NOMO-1 treated with DMSO at 0.1 percent for 48 hours (cell line): ENCODE measurements around the gene CEP97.
A peak's percentile ranks its signal among the peaks of the same experiment; 100 is the strongest.
"Not testable (repeated sequence)": the region's sequence is repeated elsewhere in the genome, so short reads cannot be mapped to it uniquely, and the experiment has no call there.

Experiments used
- DNase-seq: peaks from one replicate; lab custom pipeline; 2025; ENCODE audit not compliant: unreplicated experiment; lab: John Stamatoyannopoulos, UW

Gene CEP97, protein sequence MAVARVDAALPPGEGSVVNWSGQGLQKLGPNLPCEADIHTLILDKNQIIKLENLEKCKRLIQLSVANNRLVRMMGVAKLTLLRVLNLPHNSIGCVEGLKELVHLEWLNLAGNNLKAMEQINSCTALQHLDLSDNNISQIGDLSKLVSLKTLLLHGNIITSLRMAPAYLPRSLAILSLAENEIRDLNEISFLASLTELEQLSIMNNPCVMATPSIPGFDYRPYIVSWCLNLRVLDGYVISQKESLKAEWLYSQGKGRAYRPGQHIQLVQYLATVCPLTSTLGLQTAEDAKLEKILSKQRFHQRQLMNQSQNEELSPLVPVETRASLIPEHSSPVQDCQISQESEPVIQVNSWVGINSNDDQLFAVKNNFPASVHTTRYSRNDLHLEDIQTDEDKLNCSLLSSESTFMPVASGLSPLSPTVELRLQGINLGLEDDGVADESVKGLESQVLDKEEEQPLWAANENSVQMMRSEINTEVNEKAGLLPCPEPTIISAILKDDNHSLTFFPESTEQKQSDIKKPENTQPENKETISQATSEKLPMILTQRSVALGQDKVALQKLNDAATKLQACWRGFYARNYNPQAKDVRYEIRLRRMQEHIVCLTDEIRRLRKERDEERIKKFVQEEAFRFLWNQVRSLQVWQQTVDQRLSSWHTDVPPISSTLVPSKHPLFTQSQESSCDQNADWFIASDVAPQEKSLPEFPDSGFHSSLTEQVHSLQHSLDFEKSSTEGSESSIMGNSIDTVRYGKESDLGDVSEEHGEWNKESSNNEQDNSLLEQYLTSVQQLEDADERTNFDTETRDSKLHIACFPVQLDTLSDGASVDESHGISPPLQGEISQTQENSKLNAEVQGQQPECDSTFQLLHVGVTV

DNA sequence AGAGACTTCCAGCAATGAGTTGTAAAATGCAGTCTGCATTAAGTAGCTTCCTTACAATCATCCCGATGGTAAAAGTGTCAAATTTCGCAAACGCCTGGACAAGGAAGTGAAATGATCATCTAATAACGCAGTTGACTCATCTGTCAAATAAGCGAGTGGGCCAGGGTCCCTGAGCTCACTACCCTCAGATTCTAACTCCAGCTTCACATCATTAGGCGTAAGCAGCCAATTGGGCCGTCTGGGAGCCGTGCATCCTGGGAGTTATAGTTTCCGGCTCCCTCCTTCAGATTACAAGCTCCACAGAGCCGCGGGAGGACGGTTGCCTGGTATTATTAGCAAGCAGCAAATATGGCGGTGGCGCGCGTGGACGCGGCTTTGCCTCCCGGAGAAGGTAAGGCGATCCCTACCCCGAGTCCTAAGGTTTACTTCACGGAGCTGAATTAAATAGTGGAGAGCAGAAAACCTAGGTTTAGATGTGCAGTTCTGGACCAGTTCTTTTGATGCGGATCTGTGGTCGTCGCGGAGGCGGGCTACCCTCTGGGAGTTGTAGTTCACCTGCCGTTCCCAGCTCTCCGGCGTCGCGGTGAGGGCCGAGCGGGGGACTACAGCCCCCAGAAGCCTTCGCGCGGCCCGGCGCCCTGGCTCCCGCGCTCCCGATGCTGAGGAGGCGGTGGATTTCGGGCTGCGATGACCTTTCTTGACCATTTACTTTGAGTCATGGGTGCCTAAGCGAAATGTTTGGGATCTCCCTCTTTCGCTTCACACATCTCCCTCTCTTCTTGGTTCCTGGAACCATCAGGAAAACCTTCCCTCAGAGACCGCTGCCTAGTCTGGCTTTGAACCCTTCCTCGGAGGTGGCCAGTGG, at the start of gene CEP97:
Gene CEP97 (plus strand): TSS at position 286 of the 865 bp plus-strand sequence. CDS start 63 bp downstream, at position 349.
- peak; percentile 95 for DNase-seq

DNA sequence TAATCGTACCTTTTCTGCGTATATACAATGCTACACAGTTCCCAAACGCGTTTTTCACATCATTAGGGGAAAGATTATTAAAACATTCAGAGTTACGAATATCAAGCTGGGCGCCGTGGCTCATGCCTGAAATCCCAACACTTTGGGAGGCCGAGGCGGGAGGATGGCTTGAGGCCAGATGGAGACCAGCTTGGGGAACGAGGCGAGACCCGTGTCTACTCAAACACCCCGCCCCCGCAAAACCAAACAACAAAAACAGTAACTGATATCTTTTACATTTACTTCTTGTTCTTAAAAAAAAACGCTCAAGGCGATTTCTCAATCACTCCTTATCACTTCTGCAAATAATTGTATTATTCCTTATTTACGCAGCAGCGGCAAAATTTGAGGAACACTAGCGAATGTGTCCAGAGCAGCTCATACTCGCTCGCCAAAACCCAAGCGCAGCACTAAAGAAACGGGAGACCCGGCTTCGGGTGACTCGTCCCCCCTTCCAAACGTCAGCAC, 48.7 kb upstream of the CEP97 start:
- DNase-seq: no peak

DNA sequence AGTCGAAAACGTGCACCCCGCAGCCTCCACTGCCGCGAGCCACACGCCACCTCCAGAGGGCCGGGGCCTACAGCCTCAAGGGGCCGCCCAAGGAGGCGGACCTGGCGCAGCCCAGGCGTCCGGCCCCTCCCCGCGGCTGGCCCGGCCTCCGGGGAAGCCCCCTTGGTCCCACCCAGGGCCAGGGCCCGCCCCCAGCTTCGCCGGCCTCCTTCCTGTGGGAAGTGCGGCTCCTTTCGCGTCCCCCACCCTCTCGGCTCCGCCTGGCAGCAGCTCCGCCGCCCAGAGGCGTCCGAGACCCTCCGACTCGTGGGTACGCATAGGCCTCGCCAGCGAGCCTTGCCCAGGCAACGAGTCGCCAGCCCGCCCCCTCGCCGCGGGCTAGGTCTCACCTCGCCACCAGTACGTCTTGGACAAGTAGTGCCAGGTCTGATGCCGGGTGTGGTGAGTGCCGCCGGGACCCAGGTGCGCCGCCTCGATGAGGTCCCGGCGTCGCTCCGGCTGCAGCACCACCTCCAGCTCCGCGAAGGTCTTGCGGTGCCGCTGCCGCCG, 48.1 kb upstream of the CEP97 start:
- DNase-seq: no peak

DNA sequence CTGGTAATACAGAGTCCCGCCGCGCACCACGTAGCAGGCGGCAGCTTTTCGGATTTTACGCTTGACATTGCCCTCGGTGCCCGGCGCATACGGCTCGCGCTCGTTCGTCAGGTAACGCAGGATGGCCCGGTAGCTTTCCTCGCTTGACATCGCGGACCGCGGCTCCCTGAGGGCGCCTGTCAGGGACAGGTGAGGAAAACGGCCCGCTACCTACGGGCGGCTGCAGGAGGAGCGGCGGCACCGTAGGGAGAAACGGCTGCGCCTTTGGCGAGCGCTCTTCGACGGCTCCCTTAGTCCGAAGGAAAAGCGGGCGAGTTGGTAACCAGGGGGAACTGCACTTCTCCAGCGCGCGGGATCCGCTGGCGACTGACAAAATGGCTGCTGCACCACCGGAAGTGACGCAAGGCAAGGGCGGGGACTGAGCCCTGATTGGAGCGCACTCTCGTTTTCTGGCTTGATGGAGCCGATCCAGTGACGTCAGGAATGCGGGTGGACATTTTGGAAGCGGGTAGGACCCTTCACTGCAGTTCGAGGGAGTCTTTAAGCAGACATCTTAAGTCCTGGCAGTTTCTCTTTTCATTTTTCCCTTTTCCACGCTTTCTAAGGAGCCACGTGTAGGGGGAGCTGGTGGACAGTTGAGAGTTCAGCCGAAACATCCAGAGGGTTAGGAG, 47.5 kb upstream of the CEP97 start, which contains the start of gene ZBTB11:
Gene ZBTB11 (minus strand): TSS at position 368 of the 671 bp plus-strand sequence. CDS start 218 bp downstream, at position 150.
- no peak for DNase-seq

DNA sequence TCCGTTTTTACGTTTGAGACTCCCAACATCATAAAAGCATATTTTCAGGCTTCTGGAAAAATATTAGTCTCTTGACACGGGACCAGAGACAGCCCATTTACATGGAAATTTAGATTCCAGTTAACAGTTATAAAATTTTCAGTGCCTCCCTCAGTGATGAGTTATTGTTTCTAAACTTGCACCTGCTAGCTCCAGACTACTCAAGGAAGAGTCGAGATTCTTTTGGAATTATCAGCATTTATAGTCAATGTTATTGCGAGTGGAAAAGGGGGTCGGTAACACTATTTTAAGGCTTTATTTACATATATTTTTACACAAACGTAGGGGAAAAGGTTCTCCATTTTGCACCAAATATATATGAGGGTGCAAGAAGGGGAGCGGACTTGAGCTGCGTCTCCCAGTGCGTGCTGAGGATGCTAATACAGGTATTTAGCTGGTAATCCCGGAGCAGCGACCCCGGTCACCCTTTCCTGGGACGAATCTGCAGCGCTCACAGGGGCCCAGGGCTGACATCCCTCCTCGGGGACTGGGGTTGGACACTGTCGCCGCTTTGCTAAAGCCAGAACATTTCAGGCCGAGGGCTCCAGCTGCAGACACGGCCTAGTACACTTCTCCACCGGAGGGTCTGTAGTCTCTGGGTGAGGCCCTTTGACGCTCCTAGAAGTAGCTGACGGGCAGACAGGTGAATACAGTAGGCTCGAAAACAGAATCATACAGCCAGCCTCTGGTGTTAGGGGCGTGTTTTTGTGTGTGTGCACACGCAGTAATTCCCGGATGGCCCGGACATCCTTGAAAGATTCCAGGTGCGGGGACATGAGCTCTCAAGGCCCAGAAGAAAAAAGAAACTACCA, 46.8 kb upstream of the CEP97 start:
- no peak for DNase-seq

DNA sequence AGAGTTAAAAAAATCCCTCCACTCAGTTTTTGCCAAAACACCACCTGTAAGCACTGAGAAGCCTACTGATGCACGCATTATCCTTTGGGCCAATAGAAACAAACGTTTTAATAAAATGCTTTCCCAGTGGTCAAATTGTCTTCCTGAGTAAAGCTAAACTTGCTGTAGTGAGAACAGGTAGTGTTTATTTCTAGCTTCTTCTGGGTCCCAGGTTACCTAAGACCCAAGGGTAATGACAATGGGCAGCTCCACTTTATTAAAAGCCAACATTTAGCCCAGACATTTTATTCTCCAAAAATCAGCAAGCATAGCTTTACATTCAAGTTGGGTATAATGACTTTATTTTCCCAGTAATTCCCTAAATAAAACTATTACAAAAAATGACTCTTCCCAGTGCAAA, 45.6 kb upstream of the CEP97 start:
- DNase-seq: not testable (repeated sequence)

DNA sequence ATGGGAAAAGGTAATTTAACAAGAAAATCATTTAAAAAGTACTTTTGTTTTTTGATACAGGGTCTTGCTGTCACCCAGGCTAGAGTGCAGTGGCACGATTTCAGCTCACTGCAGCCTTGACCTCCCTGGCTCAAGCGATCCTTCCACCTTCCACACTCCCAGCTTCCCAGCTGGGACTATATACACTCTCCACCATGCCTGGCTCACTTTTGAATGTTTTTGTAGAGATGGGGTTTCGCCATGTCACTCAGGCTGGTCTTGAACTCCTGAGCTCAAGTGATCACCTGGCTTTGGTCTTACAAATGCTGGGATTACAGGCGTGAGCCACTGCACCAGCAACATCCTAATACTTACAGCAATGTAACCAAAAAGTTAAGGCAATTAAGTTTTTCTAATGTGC, 43.9 kb upstream of the CEP97 start:
- DNase-seq: no peak

DNA sequence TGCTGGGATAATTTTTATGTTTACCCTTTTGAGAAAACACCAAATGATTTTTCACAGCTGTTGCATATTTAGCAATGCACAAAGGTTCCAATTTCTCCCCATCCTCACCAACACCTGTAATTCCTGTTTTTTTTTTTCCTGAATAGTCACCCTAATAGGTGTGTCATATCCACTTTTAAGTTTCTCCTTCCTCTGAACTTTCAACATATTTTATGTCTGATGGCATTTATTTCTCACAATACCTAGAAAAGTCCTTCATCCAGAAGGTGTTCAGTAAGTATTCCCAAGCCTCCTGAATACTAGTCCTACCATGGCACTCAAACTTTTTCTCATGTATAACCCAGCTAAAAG, 39.4 kb upstream of the CEP97 start:
- DNase-seq: no peak

DNA sequence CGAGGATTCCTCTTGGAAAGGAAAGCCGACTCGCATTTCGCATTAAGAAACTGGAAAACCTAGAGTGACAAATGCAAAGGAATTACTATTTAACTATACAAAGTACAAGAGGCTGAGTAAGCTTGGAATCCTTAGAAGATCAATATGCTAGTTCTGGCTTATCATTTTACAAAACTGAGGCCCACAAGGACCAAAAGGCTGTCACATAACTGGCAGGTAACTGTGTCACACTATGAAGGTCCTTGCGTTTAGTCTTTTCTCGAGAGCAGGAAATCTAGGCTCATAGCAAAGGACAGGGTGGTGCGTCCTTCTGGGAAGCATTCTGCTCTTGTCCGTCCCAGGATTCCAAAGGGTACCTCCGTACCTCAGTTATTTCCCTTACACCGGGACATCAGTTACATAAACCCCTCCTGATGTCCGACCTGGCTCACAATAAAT, 38.5 kb upstream of the CEP97 start:
- DNase-seq: no peak

DNA sequence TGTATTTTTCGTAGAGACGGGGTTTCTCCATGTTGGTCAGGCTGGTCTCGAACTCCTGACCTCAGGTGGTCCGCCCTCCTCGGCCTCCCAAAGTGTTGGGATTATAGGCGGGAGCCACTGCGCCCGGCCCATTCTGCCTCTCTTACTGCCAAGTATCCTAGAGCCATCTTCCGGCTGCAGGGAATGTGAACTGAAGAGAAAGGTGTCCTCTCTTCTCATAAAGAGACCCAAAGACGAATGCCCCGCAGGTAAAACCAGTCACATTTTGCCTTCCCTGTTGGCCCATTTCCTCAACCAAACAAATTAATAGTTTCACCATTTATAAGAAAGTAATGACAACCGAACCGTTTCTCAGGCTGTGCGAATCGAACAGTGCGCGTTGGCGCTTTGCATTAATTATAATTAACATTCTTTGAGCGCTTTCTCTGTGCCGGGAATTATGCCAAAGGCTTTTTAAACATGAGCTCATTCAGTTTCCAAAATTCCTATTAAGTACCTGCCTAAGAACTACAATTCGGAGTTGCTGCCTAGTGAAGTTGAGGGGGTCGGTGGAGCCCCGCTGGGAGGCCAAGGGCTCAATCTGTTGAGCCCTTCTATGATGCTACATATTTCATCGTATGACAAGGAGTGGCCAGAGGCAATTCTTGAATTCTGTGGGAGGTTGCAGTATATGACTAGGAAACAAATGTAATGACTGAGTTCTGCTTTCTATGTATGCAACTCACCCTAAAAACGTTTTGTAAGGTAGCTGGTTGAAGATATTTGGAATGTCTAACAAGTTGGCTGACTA, 37.1 kb upstream of the CEP97 start:
- DNase-seq: no peak

DNA sequence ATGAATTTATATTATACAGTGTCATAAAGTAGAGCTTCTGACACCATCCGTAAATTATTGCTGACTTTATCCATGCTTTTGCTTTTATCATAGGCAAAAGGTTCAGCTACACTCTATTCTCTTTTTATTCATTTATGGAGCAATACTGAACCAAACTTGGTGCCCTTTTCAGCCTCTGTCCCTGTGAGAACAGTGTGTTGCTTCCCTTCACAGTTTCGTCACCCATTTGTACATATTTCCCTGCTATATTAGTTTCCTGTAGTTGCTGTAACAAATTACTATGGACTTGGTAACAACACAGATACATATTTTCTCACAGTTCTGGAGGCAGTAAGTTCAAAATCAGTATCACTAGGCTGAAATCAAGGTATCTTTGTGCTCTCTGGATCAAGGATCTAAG, 35.1 kb upstream of the CEP97 start:
- no peak for DNase-seq

DNA sequence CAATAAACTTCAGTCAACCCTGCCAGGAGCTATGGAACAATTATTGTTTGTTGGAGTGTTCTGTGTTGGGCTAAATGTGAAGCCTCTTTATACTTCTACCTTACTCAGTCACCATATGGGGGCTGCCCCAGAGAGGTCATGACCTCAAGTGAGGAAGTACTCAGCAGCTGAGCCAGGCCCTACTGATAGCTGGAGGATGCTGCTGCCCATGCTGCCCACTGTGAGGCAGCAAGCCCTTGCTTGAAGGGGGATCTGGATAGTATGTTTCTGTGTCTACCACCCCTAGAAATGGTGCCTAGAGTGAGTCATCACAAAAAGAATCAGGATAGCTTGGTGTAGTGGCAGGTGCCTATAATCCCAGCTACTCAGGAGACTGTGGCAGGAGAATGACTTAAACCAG, 33.4 kb upstream of the CEP97 start:
- no peak for DNase-seq

DNA sequence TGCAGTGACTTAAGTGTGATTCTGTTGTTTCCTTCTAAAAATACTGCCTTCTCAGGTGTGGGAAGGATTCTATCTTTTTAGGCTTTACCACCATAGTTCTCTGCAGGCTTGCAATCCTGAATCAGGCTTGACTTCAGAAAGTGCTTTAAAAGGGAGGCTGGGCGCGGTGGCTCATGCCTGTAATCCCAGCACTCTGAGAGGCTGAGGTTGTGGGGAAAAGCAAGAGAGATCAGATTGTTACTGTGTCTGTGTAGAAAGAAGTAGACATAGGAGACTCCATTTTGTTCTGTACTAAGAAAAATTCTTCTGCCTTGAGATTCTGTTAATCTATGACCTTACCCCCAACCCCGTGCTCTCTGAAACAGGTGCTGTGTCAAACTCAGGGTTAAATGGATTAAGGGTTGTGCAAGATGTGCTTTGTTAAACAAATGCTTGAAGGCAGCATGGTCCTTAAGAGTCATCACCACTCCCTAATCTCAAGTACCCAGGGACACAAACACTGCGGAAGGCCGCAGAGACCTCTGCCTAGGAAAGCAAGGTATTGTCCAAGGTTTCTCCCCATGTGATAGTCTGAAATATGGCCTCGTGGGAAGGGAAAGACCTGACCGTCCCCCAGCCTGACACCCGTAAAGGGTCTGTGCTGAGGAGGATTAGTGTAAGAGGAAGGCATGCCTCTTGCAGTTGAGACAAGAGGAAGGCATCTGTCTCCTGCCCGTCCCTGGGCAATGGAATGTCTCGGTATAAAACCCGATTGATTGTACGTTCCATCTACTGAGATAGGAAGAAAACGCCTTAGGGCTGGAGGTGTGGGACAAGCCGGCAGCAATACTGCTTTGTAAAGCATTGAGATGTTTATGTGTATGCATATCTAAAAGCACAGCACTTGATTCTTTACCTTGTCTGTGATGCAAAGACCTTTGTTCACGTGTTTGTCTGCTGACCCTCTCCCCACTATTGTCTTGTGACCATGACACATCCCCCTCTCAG, 32.4 kb upstream of the CEP97 start:
- not testable (repeated sequence) for DNase-seq

DNA sequence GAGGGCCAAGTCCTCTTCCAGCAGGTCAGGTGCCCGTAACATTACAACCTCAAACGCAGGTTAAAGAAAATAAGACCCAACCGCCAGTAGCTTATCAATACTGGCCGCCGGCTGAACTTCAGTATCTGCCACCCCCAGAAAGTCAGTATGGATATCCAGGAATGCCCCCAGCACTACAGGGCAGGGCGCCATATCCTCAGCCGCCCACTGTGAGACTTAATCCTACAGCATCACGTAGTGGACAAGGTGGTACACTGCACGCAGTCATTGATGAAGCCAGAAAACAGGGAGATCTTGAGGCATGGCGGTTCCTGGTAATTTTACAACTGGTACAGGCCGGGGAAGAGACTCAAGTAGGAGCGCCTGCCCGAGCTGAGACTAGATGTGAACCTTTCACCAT, 30.9 kb upstream of the CEP97 start:
- DNase-seq: not testable (repeated sequence)

DNA sequence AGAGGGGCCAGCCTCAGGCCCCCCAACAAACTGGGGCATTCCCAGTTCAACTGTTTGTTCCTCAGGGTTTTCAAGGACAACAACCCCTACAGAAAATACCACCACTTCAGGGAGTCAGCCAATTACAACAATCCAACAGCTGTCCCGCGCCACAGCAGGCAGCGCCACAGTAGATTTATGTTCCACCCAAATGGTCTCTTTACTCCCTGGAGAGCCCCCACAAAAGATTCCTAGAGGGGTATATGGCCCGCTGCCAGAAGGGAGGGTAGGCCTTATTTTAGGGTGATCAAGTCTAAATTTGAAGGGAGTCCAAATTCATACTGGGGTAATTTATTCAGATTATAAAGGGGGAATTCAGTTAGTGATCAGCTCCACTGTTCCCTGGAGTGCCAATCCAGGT, 29.6 kb upstream of the CEP97 start:
- not testable (repeated sequence) for DNase-seq

DNA sequence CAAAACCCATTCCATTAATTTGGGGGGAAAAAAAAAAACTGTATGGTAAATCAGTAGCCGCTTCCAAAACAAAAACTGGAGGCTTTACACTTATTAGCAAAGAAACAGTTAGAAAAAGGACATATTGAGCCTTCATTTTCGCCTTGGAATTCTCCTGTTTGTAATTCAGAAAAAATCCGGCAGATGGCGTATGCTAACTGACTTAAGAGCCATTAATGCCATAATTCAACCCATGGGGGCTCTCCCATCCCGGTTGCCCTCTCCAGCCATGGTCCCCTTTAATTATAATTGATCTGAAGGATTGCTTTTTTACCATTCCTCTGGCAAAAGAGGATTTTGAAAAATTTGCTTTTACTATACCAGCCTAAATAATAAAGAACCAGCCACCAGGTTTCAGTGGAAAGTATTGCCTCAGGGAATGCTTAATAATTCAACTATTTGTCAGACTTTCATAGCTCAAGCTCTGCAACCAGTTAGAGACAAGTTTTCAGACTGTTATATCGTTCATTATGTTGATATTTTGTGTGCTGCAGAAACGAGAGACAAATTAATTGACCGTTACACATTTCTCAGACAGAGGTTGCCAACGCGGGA, 28.5 kb upstream of the CEP97 start:
- no peak for DNase-seq
